Prostate gland (tissue), 2 donors: ENCODE data around the gene LTC4S.

Experiments
- POLR2A ChIP-seq: fragments of 450-650 bp; IDR thresholded peaks from one replicate; pipeline ENCODE4 v1.6.1; 2016; ENCODE audit warnings: antibody characterized with exemption, mild to moderate bottlenecking
- POLR2AphosphoS5 ChIP-seq: sonication (generic); formaldehyde crosslinking; IDR thresholded peaks from one replicate; pipeline ENCODE4 v1.6.1; 2017; ENCODE audit warnings: antibody characterized with exemption
- TF ChIP-seq, protein P1 (sequence below), 4 experiments: fragments of 200-600 bp in 2 of 4; fragments of 450-650 bp in 2 of 4; sonication (generic) in 2 of 4; IDR thresholded peaks; 1 replicate in 3 of 4; 2 replicates in 1 of 4; pipeline ENCODE4 v1.5.1; 2016 to 2019; ENCODE audit warnings: antibody characterized with exemption in 4 of 4, mild to moderate bottlenecking in 2 of 4, moderate library complexity in 2 of 4

GRCh38 chr5:179824745-179825112, 30.9 kb downstream of the LTC4S start:
- TF ChIP-seq, protein P1, sequence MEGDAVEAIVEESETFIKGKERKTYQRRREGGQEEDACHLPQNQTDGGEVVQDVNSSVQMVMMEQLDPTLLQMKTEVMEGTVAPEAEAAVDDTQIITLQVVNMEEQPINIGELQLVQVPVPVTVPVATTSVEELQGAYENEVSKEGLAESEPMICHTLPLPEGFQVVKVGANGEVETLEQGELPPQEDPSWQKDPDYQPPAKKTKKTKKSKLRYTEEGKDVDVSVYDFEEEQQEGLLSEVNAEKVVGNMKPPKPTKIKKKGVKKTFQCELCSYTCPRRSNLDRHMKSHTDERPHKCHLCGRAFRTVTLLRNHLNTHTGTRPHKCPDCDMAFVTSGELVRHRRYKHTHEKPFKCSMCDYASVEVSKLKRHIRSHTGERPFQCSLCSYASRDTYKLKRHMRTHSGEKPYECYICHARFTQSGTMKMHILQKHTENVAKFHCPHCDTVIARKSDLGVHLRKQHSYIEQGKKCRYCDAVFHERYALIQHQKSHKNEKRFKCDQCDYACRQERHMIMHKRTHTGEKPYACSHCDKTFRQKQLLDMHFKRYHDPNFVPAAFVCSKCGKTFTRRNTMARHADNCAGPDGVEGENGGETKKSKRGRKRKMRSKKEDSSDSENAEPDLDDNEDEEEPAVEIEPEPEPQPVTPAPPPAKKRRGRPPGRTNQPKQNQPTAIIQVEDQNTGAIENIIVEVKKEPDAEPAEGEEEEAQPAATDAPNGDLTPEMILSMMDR (IDR thresholded peaks at IDR 0.05): no peak
- TF ChIP-seq POLR2A (no peak), POLR2AphosphoS5 (no peak)
